Endothelial cell of umbilical vein (primary cell): ENCODE data around the gene CENPB. TPM values are rescaled to one million over a fixed set of nuclear protein-coding genes. Genes with fewer than 3 reads are reported as not detected.
A peak's percentile ranks its signal among the peaks of the same experiment; 100 is the strongest.

Source experiments
- BruUV-seq: library from RNA; stranded (reverse); fragments of 400-500 nt; replicated peaks from 2 replicates; lab custom pipeline; 2021; lab: Mats Ljungman, UMichigan
- CTCF ChIA-PET: fragments of 300-600, 350-600 bp; sonication (Branson Sonifier 250); formaldehyde crosslinking; loops from one replicate; lab custom pipeline; 2021; ENCODE audit warnings: antibody characterized with exemption, inconsistent platforms; lab: Charles Lee
- POLR2A ChIA-PET: fragments of 300-600, 350-600 bp; sonication (Branson Sonifier 250); formaldehyde crosslinking; loops from one replicate; lab custom pipeline; 2021; ENCODE audit warnings: antibody characterized with exemption, inconsistent platforms; lab: Charles Lee
- DNase-seq: peaks from one replicate; pipeline ENCODE4 v3.0.0-alpha.2; 2011; ENCODE audit warnings: low read depth, low spot score
- FAIRE-seq: peaks from 2 replicates; lab custom pipeline; 2011; peaks lifted over from hg19 to GRCh38; lab: Jason Lieb, UNC
- H2AFZ ChIP-seq: 2 replicates; pipeline ENCODE4 v1.6.0; 2012; ENCODE audit warnings: low read depth, low read length, control low read depth, inconsistent platforms
- H3K27ac ChIP-seq: 2 replicates; pipeline ENCODE4 v1.5.1; 2011; ENCODE audit warnings: low read depth, mild to moderate bottlenecking, control low read depth, low read length, moderate library complexity; ENCODE audit not compliant: insufficient read depth
- H3K27me3 ChIP-seq, 2 experiments: 2 replicates each; pipeline versions ENCODE4 v1.6.0 to v1.6.1; 2011; ENCODE audit warnings: low read length in 2 of 2, mixed read lengths in 1 of 2; ENCODE audit not compliant: control insufficient read depth in 2 of 2, insufficient read depth in 2 of 2
- H3K36me3 ChIP-seq, 2 experiments: 2 replicates in 1 of 2; 3 replicates in 1 of 2; pipeline ENCODE4 v1.5.1; 2011; ENCODE audit warnings: low read length in 2 of 2, mild to moderate bottlenecking in 1 of 2, moderate library complexity in 1 of 2; ENCODE audit not compliant: control insufficient read depth in 2 of 2, insufficient read depth in 2 of 2; ENCODE audit errors: extremely low read depth in 1 of 2
- H3K4me1 ChIP-seq: 3 replicates; pipeline ENCODE4 v1.5.1; 2011; ENCODE audit warnings: mild to moderate bottlenecking, low read length; ENCODE audit not compliant: control insufficient read depth, insufficient read depth; ENCODE audit errors: extremely low read depth
- H3K4me2 ChIP-seq: 2 replicates; pipeline ENCODE4 v1.6.1; 2011; ENCODE audit warnings: low read length, control low read depth, mixed read lengths; ENCODE audit not compliant: insufficient read depth
- H3K4me3 ChIP-seq, 3 experiments: fragments of 200-600 bp in 1 of 3; sonication (generic), shearing (Covaris generic) in 1 of 3; replicated peaks in 1 of 3; 2 replicates each; pipeline ENCODE4 v1.5.1; 2011 to 2016; ENCODE audit warnings: control low read depth in 3 of 3, low read length in 3 of 3, mild to moderate bottlenecking in 2 of 3, inconsistent platforms in 1 of 3, low read depth in 1 of 3, moderate library complexity in 1 of 3; ENCODE audit not compliant: insufficient read depth in 1 of 3
- H3K79me2 ChIP-seq: 2 replicates; pipeline ENCODE4 v1.6.0; 2012; ENCODE audit warnings: low read length, inconsistent platforms; ENCODE audit not compliant: control insufficient read depth, insufficient read depth
- H3K9ac ChIP-seq: replicated peaks from 2 replicates; pipeline ENCODE3; 2011; ENCODE audit warnings: low read length, control low read depth; ENCODE audit not compliant: insufficient read depth; ENCODE audit errors: extremely low read depth
- H3K9me1 ChIP-seq: replicated peaks from 3 replicates; pipeline ENCODE4 v1.6.0; 2011; ENCODE audit warnings: mild to moderate bottlenecking, low read length; ENCODE audit not compliant: control insufficient read depth, insufficient read depth; ENCODE audit errors: extremely low read depth
- H3K9me3 ChIP-seq: replicated peaks from 2 replicates; pipeline ENCODE4 v1.5.1; 2012; ENCODE audit warnings: low read length, inconsistent platforms; ENCODE audit not compliant: control insufficient read depth, insufficient read depth
- H4K20me1 ChIP-seq: replicated peaks from 2 replicates; pipeline ENCODE3; 2011; ENCODE audit warnings: mild to moderate bottlenecking, low read length; ENCODE audit not compliant: control insufficient read depth, insufficient read depth; ENCODE audit errors: extremely low read depth
- EZH2 ChIP-seq: IDR thresholded peaks from 2 replicates; pipeline ENCODE4 v1.6.1; 2012; ENCODE audit warnings: borderline replicate concordance, low read depth, mild to moderate bottlenecking, moderate library complexity, low read length, inconsistent platforms; ENCODE audit not compliant: severe bottlenecking
- JUN ChIP-seq: IDR thresholded peaks from 2 replicates; pipeline ENCODE4 v1.6.1; 2011; ENCODE audit warnings: borderline replicate concordance, low read depth; ENCODE audit not compliant: insufficient read length, insufficient read depth
- MYC ChIP-seq: IDR thresholded peaks from one replicate; pipeline ENCODE4 v1.6.1; 2011; ENCODE audit warnings: mild to moderate bottlenecking, low read depth, low read length
- POLR2A ChIP-seq: IDR thresholded peaks from 2 replicates; pipeline ENCODE4 v1.6.1; 2012; ENCODE audit warnings: low read depth, mild to moderate bottlenecking, control low read depth, low read length
- POLR2AphosphoS5 ChIP-seq: IDR thresholded peaks from 2 replicates; pipeline ENCODE4 v1.6.1; 2012; ENCODE audit warnings: low read depth, mild to moderate bottlenecking, control low read depth, low read length, moderate library complexity; ENCODE audit not compliant: insufficient read depth
- dilution Hi-C: fragments of 300-500 bp; cut with MboI; formaldehyde crosslinking; loops from one replicate; pipeline ENCODE4 v1.15.0; 2019; ENCODE audit warnings: low sequenced_read_pairs; ENCODE audit not compliant: extremely low pct_ligation_motif_present
- intact Hi-C: fragments of 100-400 bp; cut with micrococcal nuclease; formaldehyde crosslinking; loops from one replicate; pipeline ENCODE4 v1.10.0; 2022
- polyA plus RNA-seq, 4 experiments: library from polyadenylated mRNA; depleted of rRNA in 3 of 4; stranded (reverse) in 3 of 4; unstranded in 1 of 4; fragments of >200 nt; gene quantifications; 2 replicates each; pipeline versions ENCODE4 v1.2.1 to v1.2.3, GENCODE V29; 2011 to 2012; ENCODE audit warnings: missing spikeins in 1 of 4
- total RNA-seq: library from RNA; stranded (reverse); gene quantifications from 2 replicates; pipeline ENCODE4 v1.2.3, GENCODE V29; 2021
- TF ChIP-seq, protein P1 (sequence below): IDR thresholded peaks from 2 replicates; pipeline ENCODE4 v1.6.1; 2011; ENCODE audit not compliant: insufficient read depth, insufficient read length

CENPB gene
- total and polyA plus RNA-seq, 2 donors (not counting 3 experiments of a cell fraction or from before 2014, with no cell fraction given), result 30.4 to 90.3 TPM

DNA sequence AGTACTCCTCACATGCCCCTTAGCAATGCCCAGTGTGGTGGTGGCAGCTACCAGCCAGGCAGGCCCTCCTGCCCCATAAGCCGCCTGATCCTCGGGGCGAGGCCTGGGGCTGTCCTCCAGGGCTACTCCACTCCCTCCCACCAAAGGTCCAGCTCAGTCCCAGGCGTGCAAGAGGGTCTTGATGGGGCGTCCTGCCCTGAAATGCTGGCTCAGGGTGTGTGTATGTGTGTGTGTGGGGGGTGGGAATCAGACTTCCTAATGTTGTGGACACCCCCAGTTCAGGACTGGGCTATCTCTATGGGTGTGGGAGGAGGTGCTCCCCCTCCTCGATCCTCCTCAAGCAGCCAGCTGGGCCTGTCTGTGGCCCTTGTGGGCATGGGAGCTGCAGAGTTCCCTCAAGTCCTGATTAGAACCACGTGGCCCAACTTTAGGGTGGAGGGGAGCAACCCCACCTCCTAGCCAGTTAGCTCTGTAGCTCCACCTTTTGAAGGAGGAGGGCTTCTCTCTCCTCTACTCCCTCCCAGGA is 46.6 kb downstream of the CENPB start:
- FAIRE-seq, result no peak
- Histone ChIP-seq H4K20me1 (no peaks in the 10 kb centered on the region), H3K9me3 (no peaks in the 10 kb centered on the region), H3K27me3 (no peaks in the 10 kb centered on the region), H2AFZ (peak overlapping the region; percentile 29), H3K79me2 (no peaks in the 10 kb centered on the region), H3K4me2 (no peak overlapping the region), H3K9me1 (no peaks in the 10 kb centered on the region), H3K4me3 (no peak overlapping the region), H3K36me3 (no peaks in the 10 kb centered on the region), H3K4me1 (peaks cover 12% of the 10 kb centered on the region), H3K27ac (no peak overlapping the region), H3K9ac (no peak overlapping the region)
- dilution Hi-C loops (no loop called here), intact Hi-C loops (no loop called here)
- TF ChIP-seq JUN, result no peak
- TF ChIP-seq, protein P1, sequence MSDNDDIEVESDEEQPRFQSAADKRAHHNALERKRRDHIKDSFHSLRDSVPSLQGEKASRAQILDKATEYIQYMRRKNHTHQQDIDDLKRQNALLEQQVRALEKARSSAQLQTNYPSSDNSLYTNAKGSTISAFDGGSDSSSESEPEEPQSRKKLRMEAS, result no peak
- no peak for TF ChIP-seq EZH2
- no TSS peak for BruUV-seq
- DNase-seq, result no peak
- CTCF ChIA-PET, result interaction anchor here (1.0 to 3.3 kb wide), 8 partner anchors 9 to 115 kb away, joined by 3 to 18 read pairs (median 4); partner anchors contain the start of gene SPEF1
- POLR2A ChIA-PET, result no interaction called here

DNA sequence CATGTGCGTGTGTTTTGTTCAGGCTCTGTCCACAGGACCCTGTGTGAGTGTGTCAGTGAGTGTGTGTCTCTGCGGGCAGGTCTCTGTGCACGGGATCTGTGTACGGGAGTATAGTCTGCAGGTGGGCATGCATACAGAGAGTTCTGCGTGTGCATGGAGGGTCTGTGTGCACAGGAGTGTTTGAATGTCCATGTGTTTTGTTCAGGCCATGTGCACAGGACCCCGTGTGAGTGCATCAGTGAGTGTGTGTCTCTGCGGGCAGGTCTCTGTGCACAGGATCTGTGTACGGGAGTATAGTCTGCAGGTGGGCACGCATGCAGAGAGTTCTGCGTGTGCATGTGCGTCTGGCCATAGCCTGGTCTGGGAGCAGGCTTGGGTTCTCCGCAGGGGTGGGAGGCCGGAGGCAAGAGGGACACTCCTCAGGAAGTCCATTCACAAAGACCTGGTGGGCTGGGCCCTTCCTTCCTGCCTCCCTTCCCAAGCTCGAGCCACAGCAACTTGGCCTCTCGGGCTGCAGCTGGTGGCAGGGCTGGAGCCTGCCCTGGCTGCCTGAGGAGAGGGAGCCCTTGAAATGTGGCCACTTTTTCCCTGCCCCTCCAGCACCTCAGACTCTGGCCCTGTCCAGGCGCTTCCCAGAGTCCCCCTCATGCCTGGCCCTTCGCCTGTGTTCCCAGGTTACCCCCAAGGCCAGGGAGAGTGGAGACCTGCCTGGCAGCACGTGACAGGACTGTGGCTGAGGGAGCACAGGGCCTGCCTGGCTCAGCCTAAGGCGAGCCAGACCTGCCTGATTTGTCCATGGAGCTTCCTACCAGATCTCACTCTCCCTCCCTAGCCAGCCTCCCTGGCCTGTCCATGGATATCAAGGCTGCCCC is 47.2 kb downstream of the CENPB start:
- ChIA-PET CTCF (interaction anchor here (1.0 to 3.3 kb wide), 8 partner anchors 10 to 62 kb away, joined by 3 to 18 read pairs (median 4); partner anchors contain the start of gene SPEF1), POLR2A (no interaction called here)
- no peak overlapping the region for H3K27ac ChIP-seq
- no peaks in the 10 kb centered on the region for H3K27me3 ChIP-seq
- no peaks in the 10 kb centered on the region for H3K79me2 ChIP-seq
- H3K9me3 ChIP-seq, result no peaks in the 10 kb centered on the region
- intact Hi-C loops (no loop called here), dilution Hi-C loops (no loop called here)
- H2AFZ ChIP-seq, result peak overlapping the region; percentile 29
- no peak overlapping the region for H3K9ac ChIP-seq
- no peaks in the 10 kb centered on the region for H4K20me1 ChIP-seq
- BruUV-seq, result no TSS peak
- no peaks in the 10 kb centered on the region for H3K36me3 ChIP-seq
- FAIRE-seq (peak; percentile 84), DNase-seq (peak; percentile 49)
- no peak overlapping the region for H3K4me3 ChIP-seq
- H3K4me1 ChIP-seq, result peaks cover 12% of the 10 kb centered on the region
- TF ChIP-seq POLR2A, result peak; percentile 61
- no peak for TF ChIP-seq MYC
- peak; percentile 68 for TF ChIP-seq POLR2AphosphoS5
- H3K4me2 ChIP-seq, result no peak overlapping the region
- no peaks in the 10 kb centered on the region for H3K9me1 ChIP-seq
